GM19455 (cell line): ENCODE data around the gene INO80.

Source experiments
- ATAC-seq: cut with Tn5 transposase; IDR thresholded peaks from one replicate; pipeline ENCODE4 v1.9.1; 2021; ENCODE audit not compliant: unreplicated experiment

INO80 gene

GRCh38 chr15:40952901-40953712 is 163.0 kb downstream of the INO80 start, which contains the start of gene CHAC1:
Gene CHAC1 (plus strand): TSS chr15:40953471. CDS start chr15:40953584, 113 bp downstream.
- peak; percentile 92 for ATAC-seq

GRCh38 chr15:40952301-40952900 is 163.7 kb downstream of the INO80 start:
- ATAC-seq, result no peak

DNA sequence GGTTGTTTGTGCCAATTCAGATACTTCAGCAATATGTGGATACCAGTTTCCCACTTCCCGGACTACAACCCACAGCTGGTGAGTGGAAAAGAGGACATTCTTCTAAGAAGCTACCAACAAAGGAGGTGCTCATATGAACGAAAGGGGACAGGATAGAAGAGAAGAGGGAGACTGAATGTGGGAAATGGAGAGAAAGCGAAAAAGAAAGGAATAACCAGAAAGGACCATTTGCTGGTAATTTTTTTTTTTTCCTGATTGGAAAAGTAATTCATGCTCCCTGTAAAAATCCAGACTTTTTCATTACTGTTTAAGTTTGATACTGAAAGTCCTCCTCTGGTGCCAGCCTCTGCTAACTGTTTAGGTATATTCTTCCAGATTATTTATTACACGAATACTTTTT is 164.3 kb downstream of the INO80 start:
- ATAC-seq, result no peak

DNA sequence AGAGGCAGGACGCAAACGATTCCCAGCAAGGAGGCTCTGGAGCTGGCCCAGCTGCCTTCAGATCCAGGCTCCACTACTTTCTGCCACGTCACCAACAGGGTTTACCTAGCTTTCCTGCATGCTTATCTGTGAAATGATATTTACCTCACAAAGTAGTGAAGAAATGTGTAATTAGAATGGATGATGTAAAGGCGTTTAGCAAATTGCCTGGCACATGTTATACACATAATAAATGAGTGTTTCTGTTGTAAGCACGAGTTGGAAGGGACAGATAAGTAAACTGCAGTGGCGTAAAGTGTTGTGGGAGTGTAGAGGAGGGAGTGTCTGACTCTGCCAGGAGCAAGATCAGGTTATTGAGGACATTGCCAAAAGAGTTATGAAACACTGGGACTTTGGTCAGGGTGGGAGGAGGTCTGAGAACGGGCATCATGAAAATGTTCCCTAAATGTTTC is 166.3 kb downstream of the INO80 start:
- no peak for ATAC-seq

GRCh38 chr15:40948706-40949473 is 167.2 kb downstream of the INO80 start:
- ATAC-seq, result no peak

GRCh38 chr15:40944510-40945296 is 171.4 kb downstream of the INO80 start:
- no peak for ATAC-seq

DNA sequence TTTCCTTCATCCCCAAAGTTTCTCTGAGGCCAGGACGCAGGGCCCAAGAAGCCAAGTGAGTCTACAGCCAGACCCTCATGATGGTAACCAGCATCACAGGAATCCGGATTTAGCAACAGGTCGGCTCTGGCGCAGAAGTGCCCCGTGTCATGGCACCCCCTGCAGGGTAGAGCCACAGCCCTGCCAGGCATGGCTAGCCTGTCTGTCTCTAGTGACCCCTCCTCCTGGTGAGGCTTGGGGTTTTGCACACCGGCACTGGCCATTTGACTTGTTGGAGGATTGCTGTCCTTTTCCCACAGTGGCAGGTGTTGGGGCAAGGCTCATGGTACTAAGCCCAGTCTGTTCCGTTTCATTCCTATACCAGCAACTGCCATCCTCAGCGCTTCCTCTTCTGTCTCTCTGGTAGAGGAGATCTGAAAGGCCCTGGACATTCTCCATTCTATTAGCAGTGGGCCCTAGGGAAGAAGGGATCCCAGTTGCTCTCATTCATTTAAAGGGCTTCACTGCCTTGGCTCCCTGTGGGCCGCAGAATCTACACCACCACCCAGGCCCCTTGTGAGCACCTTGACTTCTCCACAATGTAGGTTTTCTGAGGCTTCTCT is 172.2 kb downstream of the INO80 start:
- ATAC-seq, result no peak

GRCh38 chr15:40942878-40943277 is 173.2 kb downstream of the INO80 start:
- no peak for ATAC-seq

DNA sequence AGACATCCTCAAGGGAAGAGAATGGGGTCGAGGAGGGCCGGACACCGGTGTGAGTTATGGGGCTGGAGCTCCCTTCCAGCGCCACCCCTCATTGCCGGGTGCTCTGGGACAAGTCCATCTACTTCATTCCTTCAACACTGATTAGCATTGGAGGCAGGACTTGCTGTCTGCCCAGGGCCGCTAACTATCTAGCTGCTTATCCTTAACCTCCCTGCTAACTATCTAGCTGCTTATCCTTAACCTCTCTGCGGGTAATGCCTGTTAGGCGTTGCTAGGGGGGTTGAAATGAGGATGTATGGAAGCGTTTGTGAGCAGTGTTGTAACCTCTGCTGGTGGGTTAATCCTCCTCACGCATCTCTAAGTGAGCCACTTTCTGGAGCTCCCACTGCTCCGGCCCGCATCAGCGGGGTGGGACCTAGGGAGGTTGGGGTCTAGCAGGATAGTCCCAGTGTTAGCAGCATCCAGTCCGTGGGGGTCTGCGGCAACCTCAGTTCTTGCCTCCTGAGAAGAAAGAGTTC is 173.7 kb downstream of the INO80 start:
- no peak for ATAC-seq

GRCh38 chr15:40941528-40942336 is 174.3 kb downstream of the INO80 start:
- ATAC-seq, result peak; percentile 65

GRCh38 chr15:40941068-40941527 is 175.0 kb downstream of the INO80 start:
- no peak for ATAC-seq

DNA sequence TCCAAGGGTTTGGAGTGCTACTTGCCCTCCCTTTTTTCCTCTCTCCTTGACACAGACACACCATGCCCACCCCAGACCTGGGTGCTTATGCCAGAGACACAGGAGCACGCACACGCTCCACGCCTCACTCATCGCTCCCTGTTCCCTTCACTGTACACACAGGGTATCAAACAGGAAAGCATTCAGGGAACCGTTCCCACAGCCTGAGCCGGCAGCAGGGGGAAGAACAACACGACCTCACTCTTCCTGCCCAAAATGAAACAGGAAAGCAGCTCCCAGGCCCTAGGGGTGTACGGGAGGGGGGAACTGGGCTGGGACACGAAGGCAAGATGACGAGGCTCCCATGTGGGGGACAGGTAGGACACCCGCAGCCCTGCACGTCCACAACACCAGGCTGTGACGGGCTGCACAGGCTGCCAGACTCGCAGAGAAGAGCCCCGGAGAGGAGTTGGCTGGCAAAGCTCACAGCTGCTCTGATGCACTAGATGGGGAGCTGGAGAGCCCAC is 175.7 kb downstream of the INO80 start:
- ATAC-seq, result no peak

- no peak for ATAC-seq
Measured at GRCh38 chr15:40938536-40938870, 177.6 kb downstream of the INO80 start.

DNA sequence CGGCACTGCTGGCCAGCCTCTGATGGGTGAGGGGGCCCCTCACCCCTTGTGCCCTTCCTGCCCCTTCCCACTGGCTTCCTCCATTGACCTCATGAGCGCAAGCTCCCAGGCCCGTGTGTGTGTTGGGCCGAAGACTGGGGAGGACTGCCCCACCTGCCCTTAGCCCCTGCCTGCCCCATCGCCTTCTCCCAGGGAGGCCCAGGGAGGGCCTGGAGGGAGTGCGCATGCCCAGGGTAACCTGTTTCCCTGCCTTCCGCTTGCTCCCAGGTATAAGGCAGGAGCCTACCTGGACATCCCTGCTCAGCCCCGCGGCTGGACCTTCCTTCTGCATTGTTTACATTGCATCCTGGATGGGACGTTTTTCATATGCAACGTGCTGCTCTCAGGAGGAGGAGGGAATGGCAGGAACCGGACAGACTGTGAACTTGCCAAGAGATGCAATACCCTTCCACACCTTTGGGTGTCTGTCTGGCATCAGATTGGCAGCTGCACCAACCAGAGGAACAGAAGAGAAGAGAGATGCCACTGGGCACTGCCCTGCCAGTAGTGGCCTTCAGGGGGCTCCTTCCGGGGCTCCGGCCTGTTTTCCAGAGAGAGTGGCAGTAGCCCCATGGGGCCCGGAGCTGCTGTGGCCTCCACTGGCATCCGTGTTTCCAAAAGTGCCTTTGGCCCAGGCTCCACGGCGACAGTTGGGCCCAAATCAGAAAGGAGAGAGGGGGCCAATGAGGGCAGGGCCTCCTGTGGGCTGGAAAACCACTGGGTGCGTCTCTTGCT is 178.1 kb downstream of the INO80 start:
- no peak for ATAC-seq

DNA sequence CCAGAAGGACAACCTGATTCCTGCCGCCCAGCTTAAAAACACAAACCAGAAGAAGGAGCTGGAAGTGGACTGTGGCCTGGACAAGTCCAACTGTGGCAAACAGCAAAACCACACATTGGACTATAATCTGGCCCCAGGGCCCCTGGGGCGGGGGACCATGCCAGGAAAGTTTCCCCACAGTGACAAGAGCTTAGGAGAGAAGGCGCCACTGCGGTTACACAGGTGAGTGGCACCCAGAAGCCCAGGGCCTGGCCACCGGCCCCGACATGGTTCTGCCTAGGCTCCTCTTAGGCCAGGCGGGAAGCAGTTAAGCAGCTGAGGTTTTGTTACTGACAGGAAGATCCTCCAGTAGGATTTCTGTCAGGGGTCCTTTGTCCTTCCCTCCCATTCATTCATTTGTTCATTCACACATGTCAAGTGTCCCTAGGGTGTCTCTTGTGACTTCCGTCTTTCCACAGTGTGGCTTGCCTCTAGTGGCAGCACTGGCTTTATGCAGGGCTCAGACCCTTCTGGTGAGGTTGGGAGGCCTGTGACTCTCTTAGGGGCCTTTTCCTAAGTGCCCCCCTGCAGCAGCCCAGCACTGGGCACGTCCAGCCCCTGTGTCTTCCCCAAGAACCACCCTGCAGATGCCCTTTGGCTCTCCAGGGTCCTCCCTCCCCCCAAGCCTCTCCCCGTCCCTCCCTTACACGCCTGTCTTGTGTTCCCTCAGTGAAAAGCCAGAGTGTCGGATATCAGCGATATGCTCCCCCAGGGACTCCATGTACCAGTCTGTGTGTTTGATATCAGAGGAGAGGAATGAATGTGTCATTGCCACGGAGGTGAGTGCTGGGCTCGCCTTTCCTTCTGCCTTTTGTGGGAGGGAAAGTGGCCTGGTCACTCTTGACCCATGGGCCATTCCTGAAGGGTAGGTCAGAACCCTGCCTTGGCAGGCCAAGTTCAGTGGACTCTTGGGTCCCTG is 179.1 kb downstream of the INO80 start:
- no peak for ATAC-seq

- ATAC-seq, result no peak
Measured at GRCh38 chr15:40936234-40936708, 179.8 kb downstream of the INO80 start.

- ATAC-seq, result no peak
Measured at GRCh38 chr15:40934457-40934856, 181.6 kb downstream of the INO80 start.
